ENCODE results near the gene SHB.
"Not testable (repeated sequence)": the region's sequence is repeated elsewhere in the genome, so short reads cannot be mapped to it uniquely, and the experiment has no call there.

The SHB gene

DNA sequence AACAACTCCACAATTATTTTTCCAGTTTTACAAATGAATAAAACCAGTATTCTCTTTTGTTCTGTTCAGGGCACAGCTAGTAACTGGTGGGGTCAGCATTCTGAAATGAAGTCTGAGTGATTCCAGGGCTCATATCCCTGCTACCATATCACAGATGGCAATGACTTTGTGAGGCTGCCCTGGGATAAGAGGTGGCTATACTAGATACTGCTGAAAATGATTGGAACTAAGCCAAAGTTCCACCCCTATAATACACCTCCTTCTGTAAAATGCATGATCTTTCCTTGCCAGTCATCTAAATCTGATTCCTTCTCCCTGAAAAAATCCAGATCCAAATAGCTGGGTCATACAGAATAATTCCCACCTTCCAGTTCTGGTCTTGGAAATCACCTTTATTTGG is 179.5 kb downstream of the SHB start:
- H3K36me3 ChIP-seq (ENCODE audit: low read length) = peaks cover 11% of the 10 kb centered on the region; the same call in 1 of the 2 replicates

DNA sequence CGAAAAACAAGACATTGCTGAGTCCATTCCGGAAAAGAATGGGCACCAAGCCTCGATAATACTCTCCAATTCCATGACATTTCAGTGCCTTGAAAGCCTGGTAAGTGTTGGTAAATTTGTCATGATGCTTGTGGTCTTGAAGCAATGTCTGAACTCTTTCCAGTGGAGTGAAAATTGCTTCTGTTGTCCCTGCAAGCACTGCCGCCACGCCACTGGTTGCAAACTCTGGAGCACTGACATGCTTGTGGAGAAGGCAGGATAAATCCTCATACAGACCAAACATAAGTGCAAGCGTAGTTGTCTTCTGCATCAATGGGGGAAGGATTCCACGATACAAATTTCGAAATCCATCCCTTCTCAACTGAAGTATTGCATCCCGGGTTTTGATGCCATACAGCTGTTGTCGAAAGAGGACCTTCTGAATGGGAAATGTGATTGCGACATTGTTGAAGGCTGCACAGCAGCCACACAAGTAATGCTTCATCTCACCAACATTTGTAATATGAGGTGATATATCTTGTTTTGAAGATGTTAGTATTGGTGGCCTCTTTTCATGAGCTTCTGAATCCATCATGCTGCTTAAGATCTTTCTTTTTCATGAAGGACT is 180.9 kb downstream of the SHB start:
- H3K27ac ChIP-seq (ENCODE audit: low read depth, low read length); H3K4me3 ChIP-seq (ENCODE audit: insufficient read depth, low read length, poor library complexity, severe bottlenecking); H3F3A ChIP-seq (ENCODE audit: insufficient read depth); H3K79me2 ChIP-seq (ENCODE audit: insufficient read depth, low read length); H3K9ac ChIP-seq (ENCODE audit: low read length); H2AFZ ChIP-seq (ENCODE audit: low read depth, low read length, severe bottlenecking); H3K36me3 ChIP-seq (ENCODE audit: low read length); H4K20me1 ChIP-seq (ENCODE audit: low read depth, low read length); H3K4me2 ChIP-seq (ENCODE audit: low read depth, low read length, poor library complexity, severe bottlenecking); H3K9me2 ChIP-seq (replicated peaks; ENCODE audit: insufficient read depth, low read length); H3K27me3 ChIP-seq (ENCODE audit: low read length); H3K9me3 ChIP-seq (ENCODE audit: insufficient read depth, low read length): not testable (repeated sequence)

More for the DNA sequence above, 179.5 kb downstream of the SHB start:
- H3K9me2 ChIP-seq (replicated peaks; ENCODE audit: insufficient read depth, low read length) = no peaks in the 10 kb centered on the region
- no peak overlapping the region for H3K4me3 ChIP-seq (ENCODE audit: insufficient read depth, low read length, poor library complexity, severe bottlenecking)
- no peaks in the 10 kb centered on the region for H3F3A ChIP-seq (ENCODE audit: insufficient read depth)
- H3K79me2 ChIP-seq (ENCODE audit: insufficient read depth, low read length) = no peaks in the 10 kb centered on the region
- no peak overlapping the region for H3K27ac ChIP-seq (ENCODE audit: low read depth, low read length)
- no peaks in the 10 kb centered on the region for H3K9me3 ChIP-seq (ENCODE audit: insufficient read depth, low read length)
- H3K9ac ChIP-seq (ENCODE audit: low read length) = no peak overlapping the region
- H3K27me3 ChIP-seq (ENCODE audit: low read length) = no peaks in the 10 kb centered on the region
- H3K4me2 ChIP-seq (ENCODE audit: low read depth, low read length, poor library complexity, severe bottlenecking) = no peak overlapping the region
- no peaks in the 10 kb centered on the region for H4K20me1 ChIP-seq (ENCODE audit: low read depth, low read length)
- H2AFZ ChIP-seq (ENCODE audit: low read depth, low read length, severe bottlenecking) = no peak overlapping the region
- TF ChIP-seq, protein P1, sequence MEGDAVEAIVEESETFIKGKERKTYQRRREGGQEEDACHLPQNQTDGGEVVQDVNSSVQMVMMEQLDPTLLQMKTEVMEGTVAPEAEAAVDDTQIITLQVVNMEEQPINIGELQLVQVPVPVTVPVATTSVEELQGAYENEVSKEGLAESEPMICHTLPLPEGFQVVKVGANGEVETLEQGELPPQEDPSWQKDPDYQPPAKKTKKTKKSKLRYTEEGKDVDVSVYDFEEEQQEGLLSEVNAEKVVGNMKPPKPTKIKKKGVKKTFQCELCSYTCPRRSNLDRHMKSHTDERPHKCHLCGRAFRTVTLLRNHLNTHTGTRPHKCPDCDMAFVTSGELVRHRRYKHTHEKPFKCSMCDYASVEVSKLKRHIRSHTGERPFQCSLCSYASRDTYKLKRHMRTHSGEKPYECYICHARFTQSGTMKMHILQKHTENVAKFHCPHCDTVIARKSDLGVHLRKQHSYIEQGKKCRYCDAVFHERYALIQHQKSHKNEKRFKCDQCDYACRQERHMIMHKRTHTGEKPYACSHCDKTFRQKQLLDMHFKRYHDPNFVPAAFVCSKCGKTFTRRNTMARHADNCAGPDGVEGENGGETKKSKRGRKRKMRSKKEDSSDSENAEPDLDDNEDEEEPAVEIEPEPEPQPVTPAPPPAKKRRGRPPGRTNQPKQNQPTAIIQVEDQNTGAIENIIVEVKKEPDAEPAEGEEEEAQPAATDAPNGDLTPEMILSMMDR (IDR thresholded peaks at IDR 0.05; ENCODE audit: insufficient read depth, low read length, poor library complexity, severe bottlenecking) = no peak
- no peak for TF ChIP-seq EZH2phosphoT487 (conservative IDR thresholded peaks at IDR 0.05; ENCODE audit: low read length)

DNA sequence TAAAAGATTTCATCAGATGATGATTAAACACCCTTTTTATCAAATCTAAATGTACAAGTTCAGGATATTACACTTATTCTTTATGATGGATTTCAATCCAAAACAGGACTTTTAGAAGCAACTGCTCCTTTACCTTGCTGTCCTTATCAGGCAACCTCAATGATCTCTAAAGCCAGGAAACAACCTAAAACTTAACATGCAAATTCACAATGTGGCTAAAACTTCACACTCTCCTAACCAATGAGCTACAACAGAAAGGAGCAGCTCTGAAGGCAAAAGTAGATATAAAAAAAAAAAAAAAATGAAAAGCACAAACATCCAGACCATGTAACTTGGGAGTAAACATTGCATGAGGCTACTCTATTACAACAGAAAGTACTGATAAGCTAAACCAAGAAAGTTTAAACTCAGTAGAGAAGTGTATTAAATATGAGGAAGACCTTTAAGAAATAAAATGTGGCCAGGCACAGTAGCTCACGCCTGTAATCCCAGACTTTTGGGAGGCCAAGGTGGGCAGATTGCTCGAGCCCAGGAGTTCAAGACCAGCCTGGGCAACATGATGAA is 188.0 kb downstream of the SHB start:
- Histone ChIP-seq H3K9me2 (replicated peaks; ENCODE audit: insufficient read depth, low read length) (no peaks in the 10 kb centered on the region), H3K27ac (ENCODE audit: low read depth, low read length) (no peak overlapping the region), H3K79me2 (ENCODE audit: insufficient read depth, low read length) (no peaks in the 10 kb centered on the region), H3K9ac (ENCODE audit: low read length) (no peak overlapping the region), H3F3A (ENCODE audit: insufficient read depth) (no peaks in the 10 kb centered on the region), H2AFZ (ENCODE audit: low read depth, low read length, severe bottlenecking) (no peak overlapping the region), H3K9me3 (ENCODE audit: insufficient read depth, low read length) (no peaks in the 10 kb centered on the region), H4K20me1 (ENCODE audit: low read depth, low read length) (no peaks in the 10 kb centered on the region), H3K27me3 (ENCODE audit: low read length) (no peaks in the 10 kb centered on the region), H3K4me2 (ENCODE audit: low read depth, low read length, poor library complexity, severe bottlenecking) (no peak overlapping the region), H3K4me3 (ENCODE audit: insufficient read depth, low read length, poor library complexity, severe bottlenecking) (no peak overlapping the region), H3K36me3 (ENCODE audit: low read length) (peaks cover 4% of the 10 kb centered on the region; the same call in 1 of the 2 replicates)
- TF ChIP-seq, protein P1 (IDR thresholded peaks at IDR 0.05; ENCODE audit: insufficient read depth, low read length, poor library complexity, severe bottlenecking) = no peak
- no peak for TF ChIP-seq EZH2phosphoT487 (conservative IDR thresholded peaks at IDR 0.05; ENCODE audit: low read length)

DNA sequence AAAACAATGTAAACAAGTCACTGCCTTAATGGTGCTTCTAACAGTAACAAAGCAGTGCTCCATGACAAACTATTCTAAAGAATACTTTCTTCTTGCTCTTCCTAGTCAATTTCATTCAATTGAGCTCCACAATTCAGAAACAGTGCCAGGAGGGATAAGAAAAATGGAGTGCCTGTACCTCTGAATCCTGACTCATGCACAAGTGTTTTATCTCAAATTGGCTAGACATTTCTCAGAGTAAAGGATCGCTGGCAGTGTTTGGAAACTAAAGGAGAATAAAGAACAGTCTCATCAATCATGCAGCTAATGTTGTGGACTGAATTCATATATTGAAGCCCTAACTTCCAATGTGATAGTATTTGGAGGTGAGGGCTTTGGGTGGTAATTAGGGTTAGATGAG is 192.7 kb downstream of the SHB start:
- no peaks in the 10 kb centered on the region for H3K9me2 ChIP-seq (replicated peaks; ENCODE audit: insufficient read depth, low read length)
- peaks cover 4% of the 10 kb centered on the region; the same call in 1 of the 2 replicates for H3K36me3 ChIP-seq (ENCODE audit: low read length)
- H3K4me2 ChIP-seq (ENCODE audit: low read depth, low read length, poor library complexity, severe bottlenecking) = no peak overlapping the region

More for the DNA sequence above, 192.7 kb downstream of the SHB start:
- Histone ChIP-seq H4K20me1 (ENCODE audit: low read depth, low read length) (no peaks in the 10 kb centered on the region), H3F3A (ENCODE audit: insufficient read depth) (no peaks in the 10 kb centered on the region), H3K27me3 (ENCODE audit: low read length) (no peaks in the 10 kb centered on the region), H3K4me3 (ENCODE audit: insufficient read depth, low read length, poor library complexity, severe bottlenecking) (no peak overlapping the region), H2AFZ (ENCODE audit: low read depth, low read length, severe bottlenecking) (no peak overlapping the region), H3K9me3 (ENCODE audit: insufficient read depth, low read length) (no peaks in the 10 kb centered on the region), H3K79me2 (ENCODE audit: insufficient read depth, low read length) (no peaks in the 10 kb centered on the region), H3K27ac (ENCODE audit: low read depth, low read length) (no peak overlapping the region), H3K9ac (ENCODE audit: low read length) (no peak overlapping the region)
- TF ChIP-seq, protein P1 (IDR thresholded peaks at IDR 0.05; ENCODE audit: insufficient read depth, low read length, poor library complexity, severe bottlenecking) = no peak
- no peak for TF ChIP-seq EZH2phosphoT487 (conservative IDR thresholded peaks at IDR 0.05; ENCODE audit: low read length)
